GM18498 (cell line): Measurements from ENCODE around the gene TMEM266.

ENCODE experiments used
- ATAC-seq: cut with Tn5 transposase; IDR thresholded peaks from one replicate; pipeline ENCODE4 v1.9.1; 2021; ENCODE audit warnings: mild to moderate bottlenecking, moderate library complexity; ENCODE audit not compliant: unreplicated experiment

TMEM266 gene

GRCh38 chr15:76160426-76161152 is 100.8 kb downstream of the TMEM266 start:
- ATAC-seq, result no peak

GRCh38 chr15:76161153-76162035 is 101.6 kb downstream of the TMEM266 start:
- no peak for ATAC-seq

- no peak for ATAC-seq
Measured at GRCh38 chr15:76162036-76162398, 102.2 kb downstream of the TMEM266 start.

GRCh38 chr15:76162784-76163456 is 103.1 kb downstream of the TMEM266 start:
- ATAC-seq, result no peak

GRCh38 chr15:76163457-76164295 is 103.9 kb downstream of the TMEM266 start:
- ATAC-seq, result no peak

- ATAC-seq, result no peak
Measured at GRCh38 chr15:76164602-76165001, 104.8 kb downstream of the TMEM266 start.

GRCh38 chr15:76165951-76166350 is 106.2 kb downstream of the TMEM266 start:
- no peak for ATAC-seq

GRCh38 chr15:76168237-76168984 is 108.6 kb downstream of the TMEM266 start:
- no peak for ATAC-seq

GRCh38 chr15:76169018-76169417 is 109.2 kb downstream of the TMEM266 start:
- ATAC-seq, result no peak

GRCh38 chr15:76169911-76170800 is 110.4 kb downstream of the TMEM266 start:
- no peak for ATAC-seq

GRCh38 chr15:76172782-76173181 is 113.0 kb downstream of the TMEM266 start:
- no peak for ATAC-seq

GRCh38 chr15:76173317-76173834 is 113.6 kb downstream of the TMEM266 start:
- ATAC-seq, result no peak

- ATAC-seq, result no peak
Measured at GRCh38 chr15:76174654-76175053, 114.9 kb downstream of the TMEM266 start.

- ATAC-seq, result no peak
Measured at GRCh38 chr15:76175442-76175841, 115.7 kb downstream of the TMEM266 start.

- no peak for ATAC-seq
Measured at GRCh38 chr15:76176059-76176458, 116.3 kb downstream of the TMEM266 start.

- no peak for ATAC-seq
Measured at GRCh38 chr15:76176487-76177085, 116.8 kb downstream of the TMEM266 start.

- no peak for ATAC-seq
Measured at GRCh38 chr15:76177491-76178040, 117.8 kb downstream of the TMEM266 start.
